IPS-18c (cell line): ENCODE measurements around the gene IL2RA.
"Not testable (repeated sequence)": the region's sequence is repeated elsewhere in the genome, so short reads cannot be mapped to it uniquely, and the experiment has no call there.

ENCODE experiments used
- H3K4me3 ChIP-seq: 2 replicates; pipeline ENCODE4 v1.7.0; 2013; ENCODE audit warnings: low read depth, mild to moderate bottlenecking, low read length, moderate library complexity; ENCODE audit not compliant: insufficient read depth
- H3K9me3 ChIP-seq: one replicate; pipeline ENCODE4 v1.6.1; 2013; ENCODE audit warnings: mild to moderate bottlenecking, low read length, moderate library complexity; ENCODE audit not compliant: control insufficient read depth, insufficient read depth

Gene IL2RA

DNA sequence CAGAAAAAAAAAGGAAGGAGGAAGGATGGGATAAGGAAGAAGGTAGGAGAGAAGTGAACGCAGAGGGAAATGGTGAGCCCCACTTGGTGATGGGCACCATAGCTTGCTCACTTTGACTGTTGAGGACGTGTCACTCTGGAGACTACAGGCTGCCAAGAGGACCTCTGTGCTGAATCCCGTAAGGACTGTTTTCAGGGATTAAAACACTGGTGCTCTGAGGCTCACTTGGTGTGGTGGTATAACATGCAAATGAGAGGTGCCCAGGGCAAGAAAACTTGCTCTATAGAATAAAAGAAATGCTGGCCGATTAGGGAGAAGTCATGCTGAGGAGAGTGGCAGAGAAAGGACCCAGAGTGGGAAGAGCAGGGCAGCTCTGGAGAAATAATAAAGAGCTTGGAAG, 5.3 kb upstream of the IL2RA start:
- no peak overlapping the region for H3K4me3 ChIP-seq
- H3K9me3 ChIP-seq: no peaks in the 10 kb centered on the region

DNA sequence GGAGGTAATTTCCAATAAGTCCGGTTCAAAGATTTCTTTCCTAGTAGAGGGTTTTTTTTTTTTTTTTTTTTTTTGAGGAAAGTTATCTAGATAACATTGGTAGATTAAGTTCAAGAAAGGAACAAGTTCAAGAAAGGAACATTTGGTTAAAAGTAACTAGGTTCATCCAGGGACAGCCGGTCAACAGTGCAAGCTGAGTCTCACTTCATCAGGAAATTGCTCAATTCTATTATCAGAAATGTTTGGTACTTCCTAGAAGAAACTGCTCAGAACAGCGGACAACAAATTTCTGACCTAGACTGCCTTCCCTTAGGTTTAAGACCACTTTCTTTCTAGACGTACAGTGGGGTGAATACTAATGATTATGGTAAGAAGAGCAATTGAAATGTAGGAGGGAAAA, 3.7 kb upstream of the IL2RA start:
- no peaks in the 10 kb centered on the region for H3K9me3 ChIP-seq
- no peak overlapping the region for H3K4me3 ChIP-seq

DNA sequence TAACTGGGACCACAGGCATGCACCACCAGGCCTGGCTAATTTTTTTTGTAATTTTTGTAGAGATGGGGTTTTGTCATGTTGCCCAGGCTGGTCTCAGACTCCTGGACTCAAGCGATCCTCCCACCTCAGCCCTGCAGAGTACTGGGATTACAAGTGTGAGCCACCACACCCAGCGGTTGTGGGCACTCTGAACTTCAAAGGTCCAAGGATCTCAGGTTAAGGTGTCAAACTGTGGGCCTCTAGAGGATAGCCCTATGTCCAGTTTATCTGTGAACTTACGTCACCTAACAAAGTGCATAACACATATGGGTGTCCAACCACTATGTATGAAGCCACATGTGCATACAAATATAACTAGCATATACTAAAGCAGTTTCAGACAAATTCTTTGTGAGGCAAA, 3.2 kb upstream of the IL2RA start:
- no peaks in the 10 kb centered on the region for H3K9me3 ChIP-seq
- H3K4me3 ChIP-seq: no peak overlapping the region

DNA sequence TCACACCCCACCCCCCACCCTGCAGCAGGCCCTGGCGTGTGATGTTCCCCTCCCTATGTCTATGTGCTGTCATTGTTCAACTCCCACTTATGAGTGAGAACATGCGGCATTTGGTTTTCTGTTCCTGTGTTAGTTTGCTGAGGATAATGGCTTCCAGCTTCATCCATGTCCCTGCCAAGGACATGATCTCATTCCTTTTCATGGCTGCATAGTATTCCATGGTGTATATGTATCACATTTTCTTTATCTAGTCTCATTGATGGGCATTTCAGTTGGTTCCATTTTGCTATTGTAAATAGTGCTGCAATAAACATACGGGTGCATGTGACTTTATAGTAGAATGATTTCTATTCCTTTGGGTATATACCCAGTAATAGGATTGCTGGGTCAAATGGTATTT, 2.6 kb upstream of the IL2RA start:
- not testable (repeated sequence) for H3K4me3 ChIP-seq, H3K9me3 ChIP-seq

- Histone ChIP-seq H3K9me3 (no peaks in the 10 kb centered on the region), H3K4me3 (no peak overlapping the region)
Measured at GRCh38 chr10:6064119-6064518, 2.0 kb upstream of the IL2RA start.

GRCh38 chr10:6061056-6061455, 1.1 kb downstream of the IL2RA start:
- no peaks in the 10 kb centered on the region for H3K9me3 ChIP-seq
- H3K4me3 ChIP-seq: no peak overlapping the region

- no peaks in the 10 kb centered on the region for H3K9me3 ChIP-seq
- no peak overlapping the region for H3K4me3 ChIP-seq
Measured at GRCh38 chr10:6059506-6059905, 2.7 kb downstream of the IL2RA start.

GRCh38 chr10:6058682-6059475, 3.3 kb downstream of the IL2RA start:
- H3K9me3 ChIP-seq: no peaks in the 10 kb centered on the region

DNA sequence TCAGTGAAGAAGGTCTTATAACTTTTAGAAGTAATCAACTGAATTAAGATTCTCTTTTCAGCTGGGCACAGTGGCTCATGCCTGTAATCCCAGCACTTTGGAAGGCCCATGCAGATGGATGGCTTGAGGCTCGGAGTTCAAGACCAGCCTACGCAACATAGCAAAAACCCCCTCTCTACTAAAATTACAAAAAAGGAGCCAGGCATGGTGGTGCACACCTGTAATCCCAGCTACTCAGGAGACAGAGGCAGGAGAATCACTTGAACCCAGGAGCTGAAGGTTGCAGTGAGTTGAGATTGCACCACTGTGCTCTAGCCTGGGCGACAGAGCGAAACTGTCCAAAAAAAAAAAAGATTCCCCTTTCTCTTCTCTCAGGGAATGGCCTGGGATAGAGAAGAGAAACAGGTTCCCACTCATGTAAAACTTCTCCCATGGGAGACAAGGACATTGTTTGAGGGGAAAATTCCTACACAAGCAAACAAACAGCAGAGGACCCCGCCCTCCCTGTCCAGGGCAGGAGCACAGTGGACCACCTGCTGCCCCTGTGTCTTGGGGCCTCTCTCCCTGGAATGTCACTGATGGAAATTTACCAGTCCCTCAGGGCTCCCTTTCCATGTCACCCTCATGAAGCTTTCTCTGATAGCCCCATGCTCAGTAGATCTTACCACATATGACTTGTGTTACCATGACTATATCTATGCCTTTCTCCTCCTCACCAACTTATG, 5.6 kb downstream of the IL2RA start:
- Histone ChIP-seq H3K4me3 (no peak overlapping the region), H3K9me3 (no peaks in the 10 kb centered on the region)

More at GRCh38 chr10:6058682-6059475, 3.3 kb downstream of the IL2RA start:
- no peak overlapping the region for H3K4me3 ChIP-seq

DNA sequence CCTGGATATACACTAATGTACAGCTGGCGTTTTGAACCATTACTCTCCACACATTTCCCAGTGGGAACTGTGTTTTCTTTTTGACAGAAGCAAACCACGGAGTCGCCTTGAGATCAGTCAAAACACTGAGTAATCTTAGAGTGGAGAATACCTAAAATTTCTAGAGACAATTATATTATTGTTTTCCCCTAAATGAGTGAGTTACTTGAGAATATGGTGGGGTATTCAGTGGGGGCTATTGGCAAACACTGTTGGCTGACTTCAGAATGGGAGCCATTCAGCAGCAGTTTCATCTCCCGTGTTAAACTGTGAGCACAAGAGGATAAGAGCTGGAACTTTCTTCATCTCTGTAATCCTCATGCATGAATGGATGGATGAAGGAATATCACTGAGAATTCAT, 6.2 kb downstream of the IL2RA start:
- H3K4me3 ChIP-seq: no peak overlapping the region
- H3K9me3 ChIP-seq: no peaks in the 10 kb centered on the region

- Histone ChIP-seq H3K9me3 (no peaks in the 10 kb centered on the region), H3K4me3 (no peak overlapping the region)
Measured at GRCh38 chr10:6054884-6055283, 7.3 kb downstream of the IL2RA start.

GRCh38 chr10:6053816-6054631, 8.1 kb downstream of the IL2RA start:
- H3K4me3 ChIP-seq: no peak overlapping the region
- no peaks in the 10 kb centered on the region for H3K9me3 ChIP-seq

GRCh38 chr10:6053303-6053702, 8.9 kb downstream of the IL2RA start:
- no peak overlapping the region for H3K4me3 ChIP-seq
- no peaks in the 10 kb centered on the region for H3K9me3 ChIP-seq

- H3K9me3 ChIP-seq: no peaks in the 10 kb centered on the region
- no peak overlapping the region for H3K4me3 ChIP-seq
Measured at GRCh38 chr10:6052247-6053221, 9.6 kb downstream of the IL2RA start.

GRCh38 chr10:6050801-6051445, 11.2 kb downstream of the IL2RA start:
- no peak overlapping the region for H3K4me3 ChIP-seq
- H3K9me3 ChIP-seq: no peaks in the 10 kb centered on the region

- no peak overlapping the region for H3K4me3 ChIP-seq
- peaks cover 3% of the 10 kb centered on the region for H3K9me3 ChIP-seq
Measured at GRCh38 chr10:6049031-6049400, 13.2 kb downstream of the IL2RA start.
